ENCODE data around the gene MSH5. TPM values are rescaled to one million over a fixed set of nuclear protein-coding genes. Genes with fewer than 3 reads are reported as not detected.

The MSH5 gene
- total RNA-seq, 3 donors from 2014 or later: 14.1 to 29.9 (median 29.7) TPM

DNA sequence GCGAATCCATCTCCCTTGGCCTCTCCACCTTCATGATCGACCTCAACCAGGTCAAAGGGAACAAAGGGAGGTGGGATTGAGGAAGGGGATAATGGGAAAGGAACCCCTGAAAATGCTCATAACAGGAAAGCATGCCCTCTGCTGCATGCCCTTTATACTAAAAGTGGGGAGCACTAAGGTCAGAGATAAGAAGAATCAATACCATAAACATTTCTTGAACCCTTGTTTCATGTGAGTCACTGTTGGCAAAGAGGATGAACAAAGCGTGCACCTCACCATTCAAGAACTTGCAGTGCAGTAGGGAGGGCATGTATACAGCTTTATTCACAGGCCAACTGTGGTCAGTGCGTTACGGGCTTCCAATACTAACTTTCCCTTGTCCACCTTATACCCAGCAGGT lies 21.0 kb downstream of the MSH5 start:
- intact Hi-C loops (cut with DNase I, micrococcal nuclease): no loop called here
- H3K4me1 ChIP-seq (ENCODE audit: low read depth): no peaks in the 10 kb centered on the region
- TF ChIP-seq, protein P1, sequence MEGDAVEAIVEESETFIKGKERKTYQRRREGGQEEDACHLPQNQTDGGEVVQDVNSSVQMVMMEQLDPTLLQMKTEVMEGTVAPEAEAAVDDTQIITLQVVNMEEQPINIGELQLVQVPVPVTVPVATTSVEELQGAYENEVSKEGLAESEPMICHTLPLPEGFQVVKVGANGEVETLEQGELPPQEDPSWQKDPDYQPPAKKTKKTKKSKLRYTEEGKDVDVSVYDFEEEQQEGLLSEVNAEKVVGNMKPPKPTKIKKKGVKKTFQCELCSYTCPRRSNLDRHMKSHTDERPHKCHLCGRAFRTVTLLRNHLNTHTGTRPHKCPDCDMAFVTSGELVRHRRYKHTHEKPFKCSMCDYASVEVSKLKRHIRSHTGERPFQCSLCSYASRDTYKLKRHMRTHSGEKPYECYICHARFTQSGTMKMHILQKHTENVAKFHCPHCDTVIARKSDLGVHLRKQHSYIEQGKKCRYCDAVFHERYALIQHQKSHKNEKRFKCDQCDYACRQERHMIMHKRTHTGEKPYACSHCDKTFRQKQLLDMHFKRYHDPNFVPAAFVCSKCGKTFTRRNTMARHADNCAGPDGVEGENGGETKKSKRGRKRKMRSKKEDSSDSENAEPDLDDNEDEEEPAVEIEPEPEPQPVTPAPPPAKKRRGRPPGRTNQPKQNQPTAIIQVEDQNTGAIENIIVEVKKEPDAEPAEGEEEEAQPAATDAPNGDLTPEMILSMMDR (IDR thresholded peaks at IDR 0.05): no peak
- DNase-seq (no peak), ATAC-seq (no peak)
- no peak overlapping the region for H3K4me3 ChIP-seq
- no peaks in the 10 kb centered on the region for H3K9me3 ChIP-seq
- H3K36me3 ChIP-seq (ENCODE audit: low read depth): no peaks in the 10 kb centered on the region

DNA sequence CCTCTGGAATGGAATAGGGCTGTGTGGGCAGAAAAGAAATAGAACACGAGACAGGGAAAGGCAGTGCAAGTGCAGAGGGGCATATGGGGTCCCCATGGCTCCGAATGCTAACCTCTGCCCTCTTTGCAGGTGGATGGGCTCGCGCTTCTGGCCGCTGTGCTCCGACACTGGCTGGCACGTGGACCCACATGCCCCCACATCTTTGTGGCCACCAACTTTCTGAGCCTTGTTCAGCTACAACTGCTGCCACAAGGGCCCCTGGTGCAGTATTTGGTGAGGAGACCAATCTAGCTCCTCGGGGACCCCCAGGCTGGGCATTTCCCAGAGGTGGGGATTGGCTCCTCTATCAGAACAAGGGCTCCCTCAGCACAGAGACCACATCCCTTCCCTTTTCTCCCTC lies 21.5 kb downstream of the MSH5 start:
- intact Hi-C loops (cut with DNase I, micrococcal nuclease): no loop called here
- H3K4me3 ChIP-seq: no peak overlapping the region
- ATAC-seq: no peak
- no peaks in the 10 kb centered on the region for H3K4me1 ChIP-seq (ENCODE audit: low read depth)
- no peaks in the 10 kb centered on the region for H3K9me3 ChIP-seq
- no peak for DNase-seq
- TF ChIP-seq, protein P1 (IDR thresholded peaks at IDR 0.05): no peak
- H3K36me3 ChIP-seq (ENCODE audit: low read depth): no peaks in the 10 kb centered on the region

GRCh38 chr6:31762356-31762755 lies 22.6 kb downstream of the MSH5 start, which contains the start of gene SAPCD1:
Gene SAPCD1 (plus strand): TSS chr6:31762656. CDS start chr6:31763055, 399 bp downstream.
- ATAC-seq (no peak), DNase-seq (no peak)
- Histone ChIP-seq H3K4me3 (no peak within 1 kb of the TSS), H3K9me3 (no peaks in the 10 kb centered on the region), H3K4me1 (ENCODE audit: low read depth) (no peaks in the 10 kb centered on the region), H3K36me3 (ENCODE audit: low read depth) (no peaks in the 10 kb centered on the region)
- intact Hi-C loops (cut with DNase I, micrococcal nuclease): no loop called here
- TF ChIP-seq, protein P1 (IDR thresholded peaks at IDR 0.05): no peak

GRCh38 chr6:31762878-31763618 lies 23.2 kb downstream of the MSH5 start:
- TF ChIP-seq, protein P1 (IDR thresholded peaks at IDR 0.05): no peak
- DNase-seq (no peak), ATAC-seq (no peak)
- no peaks in the 10 kb centered on the region for H3K9me3 ChIP-seq
- H3K4me3 ChIP-seq: no peak overlapping the region
- intact Hi-C loops (cut with DNase I, micrococcal nuclease): no loop called here
- H3K36me3 ChIP-seq (ENCODE audit: low read depth): no peaks in the 10 kb centered on the region
- H3K4me1 ChIP-seq (ENCODE audit: low read depth): no peaks in the 10 kb centered on the region

- Histone ChIP-seq H3K9me3 (no peaks in the 10 kb centered on the region), H3K36me3 (ENCODE audit: low read depth) (no peaks in the 10 kb centered on the region), H3K4me3 (no peak overlapping the region), H3K4me1 (ENCODE audit: low read depth) (no peaks in the 10 kb centered on the region)
- intact Hi-C loops (cut with DNase I, micrococcal nuclease): no loop called here
- TF ChIP-seq, protein P1 (IDR thresholded peaks at IDR 0.05): no peak
- DNase-seq (no peak), ATAC-seq (peak; percentile 40)
Measured at GRCh38 chr6:31763619-31763940, 23.8 kb downstream of the MSH5 start.

Measured in mucosa of descending colon (tissue), 3 donors.